Lung microvascular endothelial cell (primary cell): ENCODE measurements around the gene ATG7. TPM values are rescaled to one million over a fixed set of nuclear protein-coding genes. Genes with fewer than 3 reads are reported as not detected.
A peak's percentile ranks its signal among the peaks of the same experiment; 100 is the strongest.

Experiments used
- DNase-seq, 2 donors: peaks; one replicate each; pipeline versions ENCODE4 v3.0.0 to v3.0.0-alpha.2; 2010; ENCODE audit warnings: low read depth in 2 of 2
- total RNA-seq: library from RNA; depleted of rRNA; stranded (reverse); fragments of >200 nt; gene quantifications from 2 replicates; pipeline ENCODE4 v1.2.1, GENCODE V29; 2014

The ATG7 gene
- total RNA-seq, 1 donor from 2014 or later: 25.4 TPM

- no peak for DNase-seq
Measured at GRCh38 chr3:11351451-11351850, 79.3 kb downstream of the ATG7 start.

GRCh38 chr3:11356269-11356668, 84.1 kb downstream of the ATG7 start:
- no peak for DNase-seq

GRCh38 chr3:11362600-11362999, 90.4 kb downstream of the ATG7 start:
- no peak for DNase-seq

- DNase-seq: no peak
Measured at GRCh38 chr3:11363715-11364114, 91.5 kb downstream of the ATG7 start.

- no peak for DNase-seq
Measured at GRCh38 chr3:11364181-11364580, 92.0 kb downstream of the ATG7 start.

- peak; percentile 90 to 91 for DNase-seq
Measured at GRCh38 chr3:11367143-11367693, 95.0 kb downstream of the ATG7 start.

GRCh38 chr3:11370191-11370590, 98.0 kb downstream of the ATG7 start:
- peak in 1 of 2 donors; percentile 49 for DNase-seq

GRCh38 chr3:11370966-11371365, 98.8 kb downstream of the ATG7 start:
- DNase-seq: no peak

- DNase-seq: no peak
Measured at GRCh38 chr3:11371747-11372146, 99.5 kb downstream of the ATG7 start.

GRCh38 chr3:11373235-11373634, 101.0 kb downstream of the ATG7 start:
- DNase-seq: no peak

- no peak for DNase-seq
Measured at GRCh38 chr3:11373654-11374053, 101.5 kb downstream of the ATG7 start.

- no peak for DNase-seq
Measured at GRCh38 chr3:11375333-11376088, 103.3 kb downstream of the ATG7 start.

- DNase-seq: no peak
Measured at GRCh38 chr3:11377719-11378118, 105.5 kb downstream of the ATG7 start.

- DNase-seq: peak; percentile 80 to 84
Measured at GRCh38 chr3:11379238-11379823, 107.1 kb downstream of the ATG7 start.

GRCh38 chr3:11379824-11380701, 107.9 kb downstream of the ATG7 start:
- peak; percentile 64 to 93 for DNase-seq

- DNase-seq: no peak
Measured at GRCh38 chr3:11381141-11381540, 108.9 kb downstream of the ATG7 start.

GRCh38 chr3:11381563-11381962, 109.4 kb downstream of the ATG7 start:
- no peak for DNase-seq

GRCh38 chr3:11382146-11382745, 110.0 kb downstream of the ATG7 start:
- no peak for DNase-seq

- no peak for DNase-seq
Measured at GRCh38 chr3:11384074-11384473, 111.9 kb downstream of the ATG7 start.

- peak in 1 of 2 donors; percentile 8 for DNase-seq
Measured at GRCh38 chr3:11385326-11385725, 113.1 kb downstream of the ATG7 start.

GRCh38 chr3:11385891-11386290, 113.7 kb downstream of the ATG7 start:
- peak; percentile 72 to 96 for DNase-seq
